ENCODE results near the gene ANKRD6. TPM values are rescaled to one million over a fixed set of nuclear protein-coding genes. Genes with fewer than 3 reads are reported as not detected.

The ANKRD6 gene
- total and polyA plus RNA-seq, 2 donors (not counting 3 experiments of a cell fraction or from before 2014, with no cell fraction given) = 3.4 to 9.6 TPM

- no peaks in the 10 kb centered on the region for H3K9me3 ChIP-seq (replicated peaks; ENCODE audit: control insufficient read depth, insufficient read depth, low read length)
- H3K79me2 ChIP-seq (ENCODE audit: control insufficient read depth, insufficient read depth, low read length) = no peaks in the 10 kb centered on the region
- H3K4me3 ChIP-seq (replicated peaks in 1 of 3; ENCODE audit: insufficient read depth in 1 of 3, low read depth in 1 of 3, low read length in 3 of 3) = no peak overlapping the region
- POLR2A ChIA-PET = no interaction called here
- no peak overlapping the region for H3K27ac ChIP-seq (ENCODE audit: insufficient read depth, low read depth, low read length)
- TF ChIP-seq MAX (IDR thresholded peaks at IDR 0.05; ENCODE audit: insufficient read depth, insufficient read length) (no peak), POLR2A (IDR thresholded peaks at IDR 0.05; ENCODE audit: low read depth, low read length) (no peak), EZH2 (IDR thresholded peaks at IDR 0.05; ENCODE audit: borderline replicate concordance, low read depth, low read length, severe bottlenecking) (no peak), JUN (IDR thresholded peaks at IDR 0.05; ENCODE audit: borderline replicate concordance, insufficient read depth, insufficient read length, low read depth) (no peak), GATA2 (IDR thresholded peaks at IDR 0.05; ENCODE audit: insufficient read depth, insufficient read length, low read depth, low read length) (no peak), POLR2AphosphoS5 (IDR thresholded peaks at IDR 0.05; ENCODE audit: insufficient read depth, low read depth, low read length) (no peak), CTCF (IDR thresholded peaks at IDR 0.05; ENCODE audit: extremely low read depth in 1 of 2, insufficient read depth in 1 of 2, low read depth in 1 of 2, low read length in 2 of 2) (no peak), FOS (IDR thresholded peaks at IDR 0.05; ENCODE audit: borderline replicate concordance, insufficient read depth, low read length) (no peak), MYC (IDR thresholded peaks at IDR 0.05; ENCODE audit: low read depth, low read length) (no peak)
- H3K36me3 ChIP-seq (ENCODE audit: control insufficient read depth in 2 of 2, extremely low read depth in 1 of 2, insufficient read depth in 2 of 2, low read length in 2 of 2) = no peaks in the 10 kb centered on the region
- intact Hi-C loops (cut with micrococcal nuclease) = no loop called here
- no peaks in the 10 kb centered on the region for H3K9me1 ChIP-seq (replicated peaks; ENCODE audit: control insufficient read depth, extremely low read depth, insufficient read depth, low read length)
- H2AFZ ChIP-seq (ENCODE audit: low read depth, low read length) = no peak overlapping the region
- FAIRE-seq (no peak), DNase-seq (ENCODE audit: low read depth, low spot score) (no peak)
- dilution Hi-C loops (cut with MboI; ENCODE audit: extremely low pct_ligation_motif_present, low sequenced_read_pairs) = no loop called here
- H3K27me3 ChIP-seq (ENCODE audit: control insufficient read depth in 2 of 2, insufficient read depth in 2 of 2, low read length in 2 of 2) = no peaks in the 10 kb centered on the region
- no TSS peak for BruUV-seq (replicated peaks)
- H3K4me1 ChIP-seq (ENCODE audit: control insufficient read depth, extremely low read depth, insufficient read depth, low read length) = no peaks in the 10 kb centered on the region
- CTCF ChIA-PET = no interaction called here
- H3K9ac ChIP-seq (replicated peaks; ENCODE audit: extremely low read depth, insufficient read depth, low read length) = no peak overlapping the region
- no peaks in the 10 kb centered on the region for H4K20me1 ChIP-seq (replicated peaks; ENCODE audit: control insufficient read depth, extremely low read depth, insufficient read depth, low read length)
- no peak overlapping the region for H3K4me2 ChIP-seq (ENCODE audit: insufficient read depth, low read length)
Observed at GRCh38 chr6:89506716-89507617, 74.0 kb downstream of the ANKRD6 start.
